Psoas muscle (tissue), 8 donors: ENCODE results near the gene TTLL9. TPM values are rescaled to one million over a fixed set of nuclear protein-coding genes. Genes with fewer than 3 reads are reported as not detected.
"Not testable (repeated sequence)": the region's sequence is repeated elsewhere in the genome, so short reads cannot be mapped to it uniquely, and the experiment has no call there.

Source experiments
- ATAC-seq, 4 donors: fragments of 200-7000 bp; cut with Tn5 transposase; one replicate each; pipeline ENCODE4 v1.9.1; 2020; ENCODE audit warnings: moderate library complexity in 3 of 4, mild to moderate bottlenecking in 2 of 4
- DNase-seq, 2 donors: peaks; one replicate each; pipeline ENCODE4 v3.0.0-alpha.2; 2020
- H3K27ac ChIP-seq: fragments of 200-600 bp; one replicate; pipeline ENCODE4 v1.8.0; 2022
- H3K27me3 ChIP-seq, 3 donors: fragments of 200-600 bp in 1 of 3; one replicate each; pipeline versions ENCODE4 v1.6.1 to v1.8.0; 2013 to 2022; ENCODE audit warnings: low read length in 2 of 3, mild to moderate bottlenecking in 2 of 3, moderate library complexity in 1 of 3; ENCODE audit not compliant: insufficient read depth in 3 of 3
- H3K36me3 ChIP-seq, 2 donors: fragments of 200-600 bp in 1 of 2; one replicate each; pipeline versions ENCODE4 v1.6.1 to v1.8.0; 2013 to 2022; ENCODE audit warnings: low read depth in 1 of 2, mild to moderate bottlenecking in 1 of 2, moderate library complexity in 1 of 2; ENCODE audit not compliant: insufficient read depth in 1 of 2
- H3K4me1 ChIP-seq: fragments of 200-600 bp; one replicate; pipeline ENCODE4 v1.8.0; 2022
- H3K4me3 ChIP-seq: fragments of 200-600 bp; one replicate; pipeline ENCODE4 v1.8.0; 2022; ENCODE audit warnings: mild to moderate bottlenecking
- H3K9me3 ChIP-seq: fragments of 200-600 bp; one replicate; pipeline ENCODE4 v1.8.0; 2022
- CTCF ChIP-seq: fragments of 200-600 bp; IDR thresholded peaks from one replicate; pipeline ENCODE4 v1.8.0; 2022; ENCODE audit warnings: antibody characterized with exemption
- WGBS, 3 donors: extraction: QIAGEN DNeasy Blood & Tissue Kit; methylation state at CpG; one replicate each; pipeline versions ENCODE4 v1.1.6 to v1.1.7; 2013; 5-methylcytosine and 5-hydroxymethylcytosine counted together
- intact Hi-C, 2 donors: fragments of 100-400 bp; cut with DNase I; formaldehyde crosslinking; loops; one replicate each; pipeline versions ENCODE4 v1.11.0 to v1.14.2; 2022
- polyA plus RNA-seq, 3 donors: library from polyadenylated mRNA; stranded (reverse); fragments of 200-250 nt; gene quantifications; one replicate each; pipeline ENCODE4 v1.2.3, GENCODE V29; 2013
- total RNA-seq, 4 donors: library from RNA; stranded (reverse); fragmentation: NEBNext Ultra II Directional in 2 of 4; extraction: Animal tissue kit (Norgen Biotek cat#: 25700) in 2 of 4; gene quantifications; one replicate each; pipeline versions ENCODE4 v1.2.1 to v1.2.4, GENCODE V29; 2021 to 2023
- donor health status: healthy with polysubstance abuse.
- donor health status: DM: no; HTN: no; CAD: no; lungs with moderate emphysema.
- donor health status: Bipolar disorder and iron deficiency.
- donor health status: healthy.
- donor health status: DM: yes; HTN: yes; CAD: no.
- donor health status: DM: no; HTN: no; CAD: no.
- donor health status: DM: no; HTN: no; CAD: no.
- donor health status: DM: yes; HTN: yes; CAD: no.

TTLL9 gene
- total and polyA plus RNA-seq, 7 donors = 0.01 TPM; not detected in 6

GRCh38 chr20:31918466-31919105, 48.2 kb downstream of the TTLL9 start:
- DNase-seq (no peak), ATAC-seq (no peak)
- no peaks in the 10 kb centered on the region for H3K4me1 ChIP-seq
- no peaks in the 10 kb centered on the region for H3K36me3 ChIP-seq
- TF ChIP-seq CTCF = no peak
- no peaks in the 10 kb centered on the region for H3K9me3 ChIP-seq
- 77 to 84% (median 82%) methylated on average over 7 of the region's 7 CpGs for WGBS, 3 donors
- H3K27ac ChIP-seq = no peak overlapping the region
- intact Hi-C loops = no loop called here
- no peak overlapping the region for H3K4me3 ChIP-seq
- peaks cover 0 to 4% (median 0%) of the 10 kb centered on the region in 3 donors for H3K27me3 ChIP-seq

GRCh38 chr20:31919410-31920155, 49.1 kb downstream of the TTLL9 start:
- intact Hi-C loops = no loop called here

GRCh38 chr20:31920275-31920855, 49.9 kb downstream of the TTLL9 start:
- Histone ChIP-seq H3K36me3 (no peaks in the 10 kb centered on the region), H3K4me3 (no peak overlapping the region), H3K9me3 (no peaks in the 10 kb centered on the region), H3K27ac (no peak overlapping the region), H3K27me3 (peaks cover 0 to 4% (median 0%) of the 10 kb centered on the region in 3 donors), H3K4me1 (no peaks in the 10 kb centered on the region)
- TF ChIP-seq CTCF = no peak
- DNase-seq (no peak), ATAC-seq (no peak)
- intact Hi-C loops = no loop called here
- WGBS, 3 donors = 64 to 72% (median 70%) methylated on average over 11 of the region's 11 CpGs

More at GRCh38 chr20:31919410-31920155, 49.1 kb downstream of the TTLL9 start:
- Histone ChIP-seq H3K36me3 (no peaks in the 10 kb centered on the region), H3K4me1 (no peaks in the 10 kb centered on the region), H3K27ac (no peak overlapping the region), H3K27me3 (peaks cover 0 to 4% (median 0%) of the 10 kb centered on the region in 3 donors), H3K4me3 (no peak overlapping the region), H3K9me3 (no peaks in the 10 kb centered on the region)
- WGBS, 3 donors = 39 to 44% (median 39%) methylated on average over 6 of the region's 6 CpGs
- ATAC-seq = no peak
- TF ChIP-seq CTCF = no peak
- no peak for DNase-seq

- intact Hi-C loops, DNase-seq, H3K4me1 ChIP-seq, ATAC-seq, H3K27ac ChIP-seq, H3K27me3 ChIP-seq, H3K4me3 ChIP-seq, H3K36me3 ChIP-seq, H3K9me3 ChIP-seq: not testable (repeated sequence)
- WGBS, 3 donors = 86 to 93% (median 86%) methylated on average over 4 to 5 of the region's 5 CpGs
These were observed 51.0 kb downstream of the TTLL9 start for GRCh38 chr20:31921480-31921879.

GRCh38 chr20:31922181-31922580, 51.7 kb downstream of the TTLL9 start:
- Histone ChIP-seq H3K9me3 (no peaks in the 10 kb centered on the region), H3K27ac (no peak overlapping the region), H3K27me3 (peaks cover 0 to 4% (median 0%) of the 10 kb centered on the region in 3 donors), H3K4me3 (no peak overlapping the region), H3K4me1 (no peaks in the 10 kb centered on the region), H3K36me3 (no peaks in the 10 kb centered on the region)
- intact Hi-C loops = no loop called here
- TF ChIP-seq CTCF = no peak
- WGBS, 3 donors = 67 to 75% (median 70%) methylated on average over 4 of the region's 4 CpGs
- ATAC-seq (no peak), DNase-seq (no peak)
